HEK293 (cell line): ENCODE measurements around the gene MSLN.

Experiments used
- ZNF121 ChIP-seq: fragments of 450-650 bp; formaldehyde crosslinking; IDR thresholded peaks from 2 replicates; pipeline ENCODE4 v1.5.1; 2016; ENCODE audit warnings: missing biosample characterization, missing genetic modification characterization
- ZNF274 ChIP-seq, 2 experiments: fragments of 200-500 bp in 1 of 2; fragments of 450-650 bp in 1 of 2; sonication (Bioruptor generic) in 1 of 2; formaldehyde crosslinking in 1 of 2; IDR thresholded peaks; 2 replicates each; pipeline versions ENCODE4 v1.5.1 to v1.6.1; 2014 to 2016; ENCODE audit warnings: borderline replicate concordance in 1 of 2, inconsistent platforms in 1 of 2, low read length in 1 of 2, missing biosample characterization in 1 of 2, missing genetic modification characterization in 1 of 2
- TF ChIP-seq, protein P1 (sequence below): fragments of 450-650 bp; formaldehyde crosslinking; IDR thresholded peaks from 2 replicates; pipeline ENCODE4 v1.5.1; 2016; ENCODE audit warnings: missing biosample characterization, missing genetic modification characterization

DNA sequence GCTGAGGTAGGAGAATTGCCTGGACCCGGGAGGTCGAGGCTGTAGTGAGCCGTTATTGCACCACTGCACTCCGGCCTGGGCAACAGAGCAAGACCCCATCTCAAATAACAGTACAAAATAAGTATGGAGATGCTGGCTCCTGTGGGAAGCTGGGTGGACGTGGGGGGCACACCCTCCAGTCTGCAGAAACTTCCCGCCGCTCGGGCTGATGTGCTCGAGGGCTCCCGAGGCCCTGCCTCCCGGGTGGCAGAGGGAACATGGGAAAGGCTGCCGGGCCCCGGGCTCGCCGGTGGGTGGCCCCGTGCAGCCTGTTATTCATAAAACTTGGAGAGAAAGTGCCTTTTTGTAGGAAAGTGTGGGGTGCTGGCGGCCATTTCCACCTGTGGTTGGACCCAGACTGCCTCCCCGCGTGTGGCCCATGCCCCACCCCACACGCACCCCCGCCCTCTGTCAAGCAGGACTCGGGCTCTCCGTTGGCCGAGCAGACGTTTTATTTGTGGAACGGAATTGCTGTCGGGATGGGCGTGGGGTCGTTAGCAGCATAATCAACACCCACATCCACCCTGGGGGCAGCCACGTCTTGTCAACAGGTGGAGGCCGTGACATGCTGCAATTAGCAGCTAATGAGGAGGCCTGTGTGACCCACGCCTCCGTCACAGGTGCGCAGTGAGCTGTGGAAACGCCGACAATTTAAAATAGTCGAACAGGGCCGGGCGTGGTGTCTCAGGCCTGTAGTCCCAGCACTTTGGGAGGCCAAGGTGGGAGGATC is 12.4 kb upstream of the MSLN start:
- TF ChIP-seq ZNF121 (tag by site-specific recombination) (peak; percentile 76; the same call in 1 of the 2 replicates), ZNF274 (IDR thresholded peaks at IDR 0.05; ENCODE audit: low read length) (no peak), ZNF274 (tag by site-specific recombination; IDR thresholded peaks at IDR 0.05; ENCODE audit: borderline replicate concordance) (no peak)
- TF ChIP-seq, protein P1, sequence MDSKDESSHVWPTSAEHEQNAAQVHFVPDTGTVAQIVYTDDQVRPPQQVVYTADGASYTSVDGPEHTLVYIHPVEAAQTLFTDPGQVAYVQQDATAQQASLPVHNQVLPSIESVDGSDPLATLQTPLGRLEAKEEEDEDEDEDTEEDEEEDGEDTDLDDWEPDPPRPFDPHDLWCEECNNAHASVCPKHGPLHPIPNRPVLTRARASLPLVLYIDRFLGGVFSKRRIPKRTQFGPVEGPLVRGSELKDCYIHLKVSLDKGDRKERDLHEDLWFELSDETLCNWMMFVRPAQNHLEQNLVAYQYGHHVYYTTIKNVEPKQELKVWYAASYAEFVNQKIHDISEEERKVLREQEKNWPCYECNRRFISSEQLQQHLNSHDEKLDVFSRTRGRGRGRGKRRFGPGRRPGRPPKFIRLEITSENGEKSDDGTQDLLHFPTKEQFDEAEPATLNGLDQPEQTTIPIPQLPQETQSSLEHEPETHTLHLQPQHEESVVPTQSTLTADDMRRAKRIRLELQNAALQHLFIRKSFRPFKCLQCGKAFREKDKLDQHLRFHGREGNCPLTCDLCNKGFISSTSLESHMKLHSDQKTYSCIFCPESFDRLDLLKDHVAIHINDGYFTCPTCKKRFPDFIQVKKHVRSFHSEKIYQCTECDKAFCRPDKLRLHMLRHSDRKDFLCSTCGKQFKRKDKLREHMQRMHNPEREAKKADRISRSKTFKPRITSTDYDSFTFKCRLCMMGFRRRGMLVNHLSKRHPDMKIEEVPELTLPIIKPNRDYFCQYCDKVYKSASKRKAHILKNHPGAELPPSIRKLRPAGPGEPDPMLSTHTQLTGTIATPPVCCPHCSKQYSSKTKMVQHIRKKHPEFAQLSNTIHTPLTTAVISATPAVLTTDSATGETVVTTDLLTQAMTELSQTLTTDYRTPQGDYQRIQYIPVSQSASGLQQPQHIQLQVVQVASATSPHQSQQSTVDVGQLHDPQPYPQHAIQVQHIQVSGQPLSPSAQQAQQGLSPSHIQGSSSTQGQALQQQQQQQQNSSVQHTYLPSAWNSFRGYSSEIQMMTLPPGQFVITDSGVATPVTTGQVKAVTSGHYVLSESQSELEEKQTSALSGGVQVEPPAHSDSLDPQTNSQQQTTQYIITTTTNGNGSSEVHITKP (tag by site-specific recombination): no peak
